AG09309 (cell line): ENCODE data around the gene SLC24A3.

ENCODE experiments used
- DNase-seq: peaks from one replicate; pipeline ENCODE4 v3.0.0-alpha.2; 2010; ENCODE audit warnings: low read depth
- H3K4me3 ChIP-seq: 2 replicates; pipeline ENCODE4 v1.5.1; 2011; ENCODE audit warnings: mild to moderate bottlenecking, low read depth, low read length, moderate library complexity; ENCODE audit not compliant: control insufficient read depth
- TF ChIP-seq, protein P1 (sequence below): IDR thresholded peaks from 2 replicates; pipeline ENCODE4 v1.5.1; 2011; ENCODE audit warnings: mild to moderate bottlenecking, low read depth, low read length, inconsistent platforms; ENCODE audit not compliant: insufficient read depth, control insufficient read depth; ENCODE audit errors: missing control alignments

Gene SLC24A3

DNA sequence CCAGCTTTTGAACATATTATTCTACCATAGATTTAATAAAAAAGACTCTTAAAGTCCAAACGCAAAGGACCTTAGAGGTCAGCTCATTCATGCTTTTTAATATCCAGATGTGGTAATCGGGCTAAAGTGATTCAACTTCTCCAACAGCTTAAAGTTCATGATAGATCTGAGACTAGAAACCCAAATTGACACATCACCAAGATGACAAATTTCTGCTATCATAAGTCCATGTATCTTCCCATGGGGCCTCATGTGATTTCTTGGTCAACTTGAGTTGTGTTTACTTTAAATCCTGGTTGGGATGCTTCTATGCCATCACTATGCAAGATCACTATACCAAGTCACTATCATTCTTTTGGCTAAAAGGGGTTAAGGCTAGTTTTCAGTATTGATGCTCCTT lies 56.0 kb downstream of the SLC24A3 start:
- TF ChIP-seq, protein P1, sequence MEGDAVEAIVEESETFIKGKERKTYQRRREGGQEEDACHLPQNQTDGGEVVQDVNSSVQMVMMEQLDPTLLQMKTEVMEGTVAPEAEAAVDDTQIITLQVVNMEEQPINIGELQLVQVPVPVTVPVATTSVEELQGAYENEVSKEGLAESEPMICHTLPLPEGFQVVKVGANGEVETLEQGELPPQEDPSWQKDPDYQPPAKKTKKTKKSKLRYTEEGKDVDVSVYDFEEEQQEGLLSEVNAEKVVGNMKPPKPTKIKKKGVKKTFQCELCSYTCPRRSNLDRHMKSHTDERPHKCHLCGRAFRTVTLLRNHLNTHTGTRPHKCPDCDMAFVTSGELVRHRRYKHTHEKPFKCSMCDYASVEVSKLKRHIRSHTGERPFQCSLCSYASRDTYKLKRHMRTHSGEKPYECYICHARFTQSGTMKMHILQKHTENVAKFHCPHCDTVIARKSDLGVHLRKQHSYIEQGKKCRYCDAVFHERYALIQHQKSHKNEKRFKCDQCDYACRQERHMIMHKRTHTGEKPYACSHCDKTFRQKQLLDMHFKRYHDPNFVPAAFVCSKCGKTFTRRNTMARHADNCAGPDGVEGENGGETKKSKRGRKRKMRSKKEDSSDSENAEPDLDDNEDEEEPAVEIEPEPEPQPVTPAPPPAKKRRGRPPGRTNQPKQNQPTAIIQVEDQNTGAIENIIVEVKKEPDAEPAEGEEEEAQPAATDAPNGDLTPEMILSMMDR = no peak
- no peak for DNase-seq
- no peak overlapping the region for H3K4me3 ChIP-seq

DNA sequence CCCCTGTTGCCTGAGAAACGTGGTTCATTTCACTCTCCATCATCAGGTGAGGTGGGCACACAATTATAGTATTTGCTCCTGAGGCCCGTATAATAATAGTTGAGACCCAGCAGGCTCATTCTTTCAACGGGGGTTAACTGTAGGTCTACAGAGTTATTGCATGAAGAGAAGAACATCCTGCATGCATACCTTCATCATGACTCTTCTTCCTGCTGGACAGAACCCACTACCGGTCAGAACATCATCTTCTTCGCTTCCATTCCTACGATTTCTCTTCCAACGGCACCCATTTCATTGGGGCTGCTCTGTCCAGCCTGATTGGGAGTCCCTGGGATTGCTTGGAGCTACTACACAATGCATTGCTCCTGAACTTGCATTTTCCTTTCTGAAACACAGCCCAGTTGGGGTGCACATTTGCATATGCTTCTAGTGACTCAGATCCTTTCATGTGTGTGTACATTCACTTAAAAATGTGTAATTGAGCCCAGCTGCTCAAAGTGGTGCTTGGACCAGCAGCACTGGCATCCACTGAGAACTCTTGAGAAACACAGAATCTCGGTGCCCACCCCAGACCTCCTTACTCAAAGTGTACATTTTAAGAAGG lies 57.4 kb downstream of the SLC24A3 start:
- H3K4me3 ChIP-seq = no peak overlapping the region
- peak; percentile 23 for DNase-seq
- TF ChIP-seq, protein P1 = no peak

DNA sequence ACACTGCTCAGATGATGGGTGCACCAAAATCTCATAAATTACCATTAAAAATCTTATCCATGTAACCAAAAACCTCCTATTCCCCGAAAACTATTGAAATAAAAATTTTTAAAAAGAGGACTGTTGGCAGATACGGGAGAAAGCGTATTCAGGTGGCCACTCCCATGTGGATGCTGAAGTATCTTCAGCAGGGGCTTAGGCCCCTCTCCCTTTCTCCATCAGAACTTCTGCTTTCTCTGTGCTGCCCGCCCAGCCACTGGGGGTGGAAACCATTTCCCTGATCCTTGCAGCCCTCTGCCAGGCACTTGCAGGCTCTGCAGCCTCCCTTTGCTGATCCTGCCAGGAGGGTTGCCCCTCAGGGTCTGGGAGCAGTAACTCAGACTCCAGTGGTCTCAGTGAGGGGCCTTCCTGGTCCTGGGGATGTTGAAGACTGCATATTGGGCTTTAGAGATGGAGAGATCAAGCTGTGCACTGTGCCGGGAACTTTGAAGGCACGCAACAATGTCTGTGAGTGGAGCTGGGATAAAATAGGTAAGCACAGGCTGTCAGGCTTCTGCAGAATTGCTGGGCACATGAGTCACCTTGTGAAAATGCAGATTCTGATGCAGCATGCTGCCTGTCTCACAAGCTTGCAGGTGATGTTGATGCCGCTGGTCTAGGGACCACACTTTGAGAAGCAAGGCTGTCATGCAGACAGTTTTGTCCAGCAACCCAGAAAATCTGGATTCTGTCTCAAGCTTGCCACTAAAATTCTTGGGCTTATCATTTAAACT lies 59.6 kb downstream of the SLC24A3 start:
- TF ChIP-seq, protein P1 = no peak
- no peak overlapping the region for H3K4me3 ChIP-seq
- no peak for DNase-seq

DNA sequence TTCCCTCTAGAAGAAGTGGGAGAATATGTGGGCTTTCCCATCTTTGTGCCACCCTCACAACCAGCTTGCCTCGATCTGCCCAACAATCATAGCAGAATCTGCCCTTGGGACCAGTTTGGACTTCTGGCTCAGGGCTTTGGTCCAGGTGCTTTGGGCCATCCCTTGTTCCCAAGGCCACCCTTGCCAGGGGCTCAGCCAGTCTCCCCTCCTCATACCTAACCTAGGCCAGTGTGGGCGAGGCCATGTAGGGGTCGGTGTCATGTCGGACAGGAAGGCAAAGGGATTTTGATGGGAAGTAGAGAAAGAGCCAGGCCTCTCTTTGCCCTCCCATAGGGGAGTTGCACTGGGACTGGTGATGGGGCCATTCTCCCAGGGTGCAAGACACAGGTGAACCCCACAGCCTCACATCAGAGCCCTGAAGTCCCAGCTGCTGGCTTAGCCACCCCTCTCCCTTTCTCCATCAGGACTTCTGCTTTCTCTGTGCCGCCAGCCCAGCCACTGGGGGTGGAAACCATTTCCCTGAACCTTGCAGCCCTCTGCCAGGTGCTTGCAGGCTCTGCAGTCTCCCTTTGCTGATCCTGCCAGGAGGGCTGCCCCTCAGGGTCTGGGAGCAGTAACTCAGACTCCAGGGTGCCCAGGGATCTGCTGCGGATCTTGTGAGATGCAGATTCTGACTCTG lies 60.7 kb downstream of the SLC24A3 start:
- TF ChIP-seq, protein P1 = no peak
- no peak overlapping the region for H3K4me3 ChIP-seq
- no peak for DNase-seq

DNA sequence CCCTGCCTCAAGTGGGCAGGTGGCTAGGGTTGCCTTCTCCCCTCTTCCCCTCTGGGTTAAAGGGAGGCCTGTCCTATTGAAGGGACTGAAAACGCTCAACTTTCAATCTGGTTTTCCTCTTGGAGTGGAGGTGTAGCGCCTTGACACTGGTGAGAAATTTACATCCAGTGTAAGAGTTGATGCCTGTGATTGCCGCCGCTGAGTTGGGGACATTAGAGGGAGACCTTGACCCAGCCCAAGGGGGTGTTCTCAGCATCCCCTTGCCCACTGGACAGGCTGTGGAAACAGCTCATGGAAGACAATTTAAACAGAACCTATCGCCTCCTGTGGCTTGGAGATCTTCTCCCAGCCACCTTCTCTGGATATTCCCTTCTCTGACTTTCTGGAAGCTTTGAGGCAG lies 61.6 kb downstream of the SLC24A3 start:
- DNase-seq = no peak
- H3K4me3 ChIP-seq = no peak overlapping the region
- TF ChIP-seq, protein P1 = no peak

DNA sequence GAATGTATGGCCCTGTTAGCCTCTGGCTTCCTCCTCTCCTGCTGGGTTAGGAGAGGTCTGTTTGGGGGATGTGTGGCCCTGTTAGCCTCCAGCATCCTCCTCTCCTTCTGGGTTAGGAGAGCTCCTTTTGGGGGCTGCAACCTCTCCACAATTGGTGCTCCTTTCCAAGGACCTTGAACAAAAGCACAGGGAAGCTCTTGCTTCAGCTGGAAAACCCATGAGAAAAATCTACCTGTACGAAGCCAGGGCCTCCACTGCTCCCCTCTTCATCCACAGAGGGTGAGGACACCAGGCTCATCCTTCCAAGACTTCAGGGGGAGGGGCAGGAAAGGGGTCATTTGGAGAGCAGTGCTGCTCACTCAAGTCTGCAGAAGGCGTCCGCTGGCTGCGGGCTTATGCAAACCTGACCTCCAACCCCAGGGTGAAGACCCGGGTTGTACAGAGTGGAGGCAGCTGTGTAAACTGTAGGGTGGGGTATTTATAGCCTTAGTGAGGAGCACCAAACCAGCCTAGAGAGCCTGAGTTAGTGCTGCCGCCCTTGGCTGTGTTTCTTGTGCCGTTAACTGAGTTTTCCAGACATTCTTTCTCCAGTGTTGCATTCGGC lies 62.1 kb downstream of the SLC24A3 start:
- TF ChIP-seq, protein P1 = no peak
- DNase-seq = no peak
- H3K4me3 ChIP-seq = no peak overlapping the region
